Measurements from ENCODE around the gene JPH3. TPM values are rescaled to one million over a fixed set of nuclear protein-coding genes. Genes with fewer than 3 reads are reported as not detected.

JPH3 gene
- total and polyA plus RNA-seq, 2 experiments from 2014 or later, result 8.0 to 39.3 TPM

Other genes with a start within 250 kb of the JPH3 start
- 17.4 and 26.1 TPM in 2 replicates for gene FBXO31, start 218.7 kb upstream of the JPH3 start, total RNA-seq
- 15.4 and 31.2 TPM in 2 replicates for gene FBXO31, start 218.7 kb upstream of the JPH3 start, polyA plus RNA-seq
- 34.6 and 37.7 TPM in 2 replicates for gene MAP1LC3B, start 210.2 kb upstream of the JPH3 start, total RNA-seq
- 128 and 164 TPM in 2 replicates for gene MAP1LC3B, start 210.2 kb upstream of the JPH3 start, polyA plus RNA-seq
- gene ZCCHC14, start 109.5 kb upstream of the JPH3 start, total RNA-seq, result 10.7 and 23.2 TPM in 2 replicates
- 7.9 and 8.2 TPM in 2 replicates for gene ZCCHC14, start 109.5 kb upstream of the JPH3 start, polyA plus RNA-seq
- gene KLHDC4, start 163.5 kb downstream of the JPH3 start, total RNA-seq, result 18.0 and 22.7 TPM in 2 replicates
- 13.7 and 17.7 TPM in 2 replicates for gene KLHDC4, start 163.5 kb downstream of the JPH3 start, polyA plus RNA-seq